ENCODE results near the gene NR2F1-AS1.
"Not testable (repeated sequence)": the region's sequence is repeated elsewhere in the genome, so short reads cannot be mapped to it uniquely, and the experiment has no call there.

NR2F1-AS1 gene

GRCh38 chr5:93576994-93577853, 3.8 kb downstream of the NR2F1-AS1 start:
- no peak for DNase-seq (ENCODE audit: low read depth)

GRCh38 chr5:93575461-93576414, 5.3 kb downstream of the NR2F1-AS1 start:
- DNase-seq (ENCODE audit: low read depth): no peak

- DNase-seq (ENCODE audit: low read depth): no peak
These were observed 6.3 kb downstream of the NR2F1-AS1 start for GRCh38 chr5:93574491-93575305.

- DNase-seq (ENCODE audit: low read depth): no peak
These were observed 7.4 kb downstream of the NR2F1-AS1 start for GRCh38 chr5:93573354-93574351.

- no peak for DNase-seq (ENCODE audit: low read depth)
These were observed 8.2 kb downstream of the NR2F1-AS1 start for GRCh38 chr5:93572608-93573353.

- no peak for DNase-seq (ENCODE audit: low read depth)
These were observed 8.9 kb downstream of the NR2F1-AS1 start for GRCh38 chr5:93572101-93572607.

GRCh38 chr5:93571114-93571949, 9.7 kb downstream of the NR2F1-AS1 start:
- no peak for DNase-seq (ENCODE audit: low read depth)

- DNase-seq (ENCODE audit: low read depth): no peak
These were observed 10.5 kb downstream of the NR2F1-AS1 start for GRCh38 chr5:93570294-93571113.

GRCh38 chr5:93569300-93570160, 11.5 kb downstream of the NR2F1-AS1 start:
- no peak for DNase-seq (ENCODE audit: low read depth)

- no peak for DNase-seq (ENCODE audit: low read depth)
These were observed 13.6 kb downstream of the NR2F1-AS1 start for GRCh38 chr5:93567424-93567823.

- DNase-seq (ENCODE audit: low read depth): no peak
These were observed 14.9 kb downstream of the NR2F1-AS1 start for GRCh38 chr5:93566091-93566490.

- DNase-seq (ENCODE audit: low read depth): no peak
These were observed 23.9 kb downstream of the NR2F1-AS1 start for GRCh38 chr5:93557021-93557604.

GRCh38 chr5:93549594-93549993, 31.4 kb downstream of the NR2F1-AS1 start:
- not testable (repeated sequence) for DNase-seq (ENCODE audit: low read depth)

GRCh38 chr5:93545872-93546271, 35.1 kb downstream of the NR2F1-AS1 start:
- no peak for DNase-seq (ENCODE audit: low read depth)

GRCh38 chr5:93532370-93532769, 48.6 kb downstream of the NR2F1-AS1 start:
- DNase-seq (ENCODE audit: low read depth): no peak

- not testable (repeated sequence) for DNase-seq (ENCODE audit: low read depth)
These were observed 59.2 kb downstream of the NR2F1-AS1 start for GRCh38 chr5:93521815-93522214.

All from T follicular helper cell (primary cell).